ENCODE data around the gene LYPLAL1.

Gene LYPLAL1

DNA sequence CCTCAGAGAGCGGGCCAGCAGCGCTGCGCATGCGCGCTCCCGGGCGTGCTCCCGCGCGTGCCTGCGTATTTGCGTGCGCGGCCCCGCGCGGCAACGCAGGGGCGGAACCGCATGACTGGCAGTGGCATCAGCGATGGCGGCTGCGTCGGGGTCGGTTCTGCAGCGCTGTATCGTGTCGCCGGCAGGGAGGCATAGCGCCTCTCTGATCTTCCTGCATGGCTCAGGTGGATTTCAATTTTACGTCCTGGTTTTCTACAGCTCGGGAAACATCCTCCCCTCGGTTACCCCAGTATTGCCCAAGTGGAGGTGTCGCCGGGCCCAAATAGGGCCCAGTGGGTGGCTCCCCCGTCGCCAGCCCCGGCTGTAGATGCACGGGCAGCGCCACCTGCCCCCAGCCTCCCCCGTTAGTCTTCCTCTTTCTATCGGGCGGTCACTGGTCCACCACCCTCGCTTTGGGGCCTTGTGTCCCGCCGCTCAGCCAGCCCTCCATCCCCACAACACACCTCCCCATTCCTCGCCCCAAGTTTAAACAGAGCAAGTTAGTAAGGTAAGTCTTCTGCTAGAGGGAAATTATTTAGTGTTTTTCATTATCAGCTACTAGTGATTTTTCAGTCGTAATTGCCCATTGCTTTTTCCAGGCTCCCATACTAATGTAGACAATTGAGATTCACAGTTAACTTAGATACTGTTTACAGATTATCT is at the start of gene LYPLAL1:
Gene LYPLAL1, plus strand, starts transcription at position 121 of the 702 bp plus-strand sequence. Its CDS starts 13 bp downstream, at position 134.
- peak; percentile 86 for DNase-seq

DNA sequence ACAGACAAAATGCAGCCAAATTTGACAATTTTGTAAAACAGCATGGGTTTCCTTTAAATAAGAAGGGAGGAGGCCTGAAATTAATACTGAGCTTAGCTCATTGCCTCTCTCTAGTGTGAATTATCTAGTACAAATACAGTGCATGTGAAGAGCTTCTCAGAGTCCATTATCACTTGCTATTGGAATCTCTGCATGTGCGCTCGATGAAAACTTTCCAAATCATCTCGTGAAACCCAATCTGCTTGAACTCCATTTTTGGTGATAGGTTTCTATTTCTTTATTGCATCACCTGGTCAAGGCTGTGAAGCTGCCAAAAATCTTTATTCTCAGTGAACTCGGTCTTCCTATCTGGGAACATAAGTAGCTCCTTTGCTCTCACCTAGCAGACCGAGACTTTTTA is 49.5 kb upstream of the LYPLAL1 start:
- no peak for DNase-seq

DNA sequence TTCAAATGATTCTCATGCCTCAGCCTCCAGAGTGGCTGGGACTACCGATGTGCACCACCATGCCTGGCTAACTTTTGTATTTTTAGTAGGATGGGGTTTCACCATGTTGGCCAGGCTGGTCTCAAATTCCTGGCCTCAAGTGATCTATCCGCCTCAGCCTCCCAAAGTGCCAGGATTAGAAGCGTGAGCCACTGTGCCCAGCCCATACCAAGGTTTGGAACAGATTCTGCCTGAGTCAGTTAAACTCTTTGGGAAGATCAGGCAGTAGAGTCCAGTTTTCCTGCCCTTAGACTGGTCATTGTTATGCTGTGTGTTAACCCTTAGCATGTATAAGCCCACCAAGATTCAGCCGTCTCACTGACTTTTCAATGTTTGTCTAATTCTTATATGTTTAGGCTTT is 48.3 kb upstream of the LYPLAL1 start:
- no peak for DNase-seq

DNA sequence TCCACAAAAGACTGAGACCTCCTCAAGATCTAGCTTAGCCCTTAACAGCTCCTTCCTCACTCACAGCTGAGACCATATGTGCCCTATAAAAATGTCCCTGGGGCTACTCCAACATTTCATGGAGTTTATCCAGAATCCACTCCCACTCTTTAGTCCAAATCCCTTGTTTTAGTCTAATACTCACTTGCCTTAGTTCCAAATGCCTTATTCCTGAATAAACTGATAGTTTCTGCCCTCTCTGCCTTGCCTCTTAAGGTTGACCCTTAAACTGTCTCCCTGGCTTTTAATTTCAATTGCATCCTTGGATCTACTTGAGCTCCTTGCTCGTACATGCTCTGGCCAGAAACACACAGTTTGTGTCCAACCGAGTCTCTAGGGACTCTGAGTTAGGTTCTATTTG is 47.3 kb upstream of the LYPLAL1 start:
- no peak for DNase-seq

DNA sequence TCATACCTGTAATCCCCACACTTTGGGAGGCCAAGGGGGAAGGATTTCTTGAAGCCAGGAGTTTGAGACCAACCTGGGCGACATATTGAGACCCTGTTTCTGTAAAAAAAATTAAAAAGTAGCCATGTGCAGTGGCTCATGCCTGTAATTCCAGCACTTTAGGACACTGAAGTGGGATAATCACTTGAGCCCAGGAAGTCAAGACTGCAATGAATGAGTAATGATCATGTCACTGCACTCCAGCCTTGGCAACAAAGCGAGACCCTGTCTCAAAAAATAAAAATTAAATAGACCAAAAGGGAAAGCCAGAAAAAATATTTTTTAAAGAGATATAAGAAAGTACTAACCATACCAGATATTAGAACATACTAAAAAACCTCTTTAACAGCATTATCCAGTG is 44.7 kb upstream of the LYPLAL1 start:
- no peak for DNase-seq

DNA sequence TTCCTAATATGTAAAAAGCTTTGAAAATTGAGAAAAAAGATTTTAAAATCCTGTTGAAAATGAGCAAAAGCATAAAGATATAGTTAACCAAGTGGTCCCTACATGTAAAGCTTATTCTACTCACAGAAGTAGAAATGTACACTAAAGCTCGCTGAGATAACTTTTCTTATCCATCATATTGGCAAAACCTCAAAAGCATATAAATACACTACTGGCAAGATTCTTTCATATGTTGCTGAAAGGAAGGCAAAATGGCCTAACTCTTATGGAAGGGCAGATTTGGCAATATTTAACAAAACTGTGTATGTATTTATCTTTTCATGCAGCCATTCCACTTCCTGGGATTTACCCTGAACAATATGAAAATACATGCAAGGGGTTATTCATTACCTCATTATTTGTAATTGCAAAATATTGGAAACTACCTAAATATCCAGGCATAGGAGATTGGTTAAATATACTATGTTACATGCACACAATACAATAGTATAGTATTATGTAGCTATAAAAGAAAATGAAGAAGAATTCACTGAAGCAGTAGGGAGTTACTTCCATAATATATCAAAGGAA is 43.2 kb upstream of the LYPLAL1 start:
- no peak for DNase-seq

DNA sequence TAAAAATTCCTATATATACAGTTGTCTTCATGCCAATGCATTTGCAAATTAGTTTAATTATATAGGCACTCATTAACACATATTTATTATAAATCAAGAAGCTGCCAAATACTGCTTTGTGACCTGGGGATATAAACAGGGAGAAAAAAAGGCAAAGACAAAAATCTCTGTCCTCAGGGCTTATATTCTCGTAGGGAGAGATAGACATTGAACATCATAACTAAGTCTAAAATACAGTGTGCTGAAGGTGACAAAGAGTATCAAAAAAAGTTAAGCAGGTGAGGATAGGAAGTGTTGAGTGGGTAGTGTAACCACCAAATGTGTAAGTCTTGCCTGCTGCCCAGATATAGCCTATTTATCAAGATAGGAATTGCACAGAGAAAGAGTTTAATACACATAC is 40.7 kb upstream of the LYPLAL1 start:
- DNase-seq = no peak

DNA sequence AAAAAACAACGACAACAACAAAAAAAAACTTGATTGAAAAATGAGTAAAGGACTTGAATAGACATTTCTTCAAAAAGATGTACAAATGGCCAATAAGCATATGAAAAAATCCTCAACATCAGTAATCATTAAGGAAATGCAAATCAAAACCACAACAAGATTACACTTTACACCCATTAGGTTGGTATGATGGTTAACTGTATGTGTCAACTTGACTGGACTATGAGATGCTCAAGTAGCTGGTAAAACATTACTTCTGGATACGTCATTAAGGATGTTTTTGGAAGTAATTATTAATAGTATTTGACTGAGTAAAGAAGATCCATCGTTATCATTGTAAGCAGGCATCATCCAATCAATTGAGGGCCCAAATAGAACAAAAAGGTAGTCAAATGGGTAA is 34.9 kb upstream of the LYPLAL1 start:
- DNase-seq = no peak

DNA sequence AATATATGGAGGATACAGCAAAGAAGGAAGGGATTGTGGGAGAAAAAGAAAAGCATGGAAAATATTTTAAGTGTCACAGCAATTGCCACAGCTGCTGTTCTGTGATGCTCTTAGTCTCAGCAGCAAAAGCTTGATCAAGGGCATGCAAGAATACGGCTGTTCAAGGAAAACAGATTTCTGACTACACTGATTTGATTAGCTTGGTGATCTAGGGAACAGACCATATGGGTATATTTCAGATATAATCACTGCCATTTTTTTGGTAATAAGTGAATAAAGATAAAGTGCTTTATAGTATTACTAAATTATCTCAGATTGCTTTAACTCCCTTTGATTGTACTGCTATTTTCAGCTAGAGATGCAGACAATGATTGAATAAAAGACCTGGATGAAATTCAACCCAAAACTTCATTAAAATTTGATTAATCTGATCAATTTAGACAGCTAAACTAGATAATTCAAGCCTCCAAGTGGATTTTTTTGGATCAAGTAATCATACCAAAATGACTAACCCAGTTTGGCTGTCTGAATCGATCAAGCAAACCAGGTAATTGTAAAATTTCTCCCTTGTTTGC is 33.3 kb upstream of the LYPLAL1 start:
- no peak for DNase-seq

DNA sequence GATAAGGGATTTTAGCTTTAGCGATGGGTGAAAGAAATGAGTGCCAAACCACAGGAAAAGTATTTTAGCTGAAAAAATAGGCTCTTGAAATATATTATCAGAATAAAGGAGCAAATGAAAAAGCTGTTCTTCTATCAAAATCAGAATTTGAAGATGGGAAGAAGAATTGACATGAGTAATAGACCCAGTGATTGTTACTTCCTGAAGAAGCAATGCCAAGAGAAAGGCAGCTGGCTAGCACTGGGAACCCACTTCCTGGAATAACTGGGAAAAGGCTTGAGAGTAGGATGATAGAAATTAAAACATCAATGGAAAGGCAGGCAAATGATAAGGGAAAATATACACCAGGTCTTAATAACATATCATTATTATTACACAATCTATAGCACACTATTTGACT is 29.9 kb upstream of the LYPLAL1 start:
- no peak for DNase-seq

DNA sequence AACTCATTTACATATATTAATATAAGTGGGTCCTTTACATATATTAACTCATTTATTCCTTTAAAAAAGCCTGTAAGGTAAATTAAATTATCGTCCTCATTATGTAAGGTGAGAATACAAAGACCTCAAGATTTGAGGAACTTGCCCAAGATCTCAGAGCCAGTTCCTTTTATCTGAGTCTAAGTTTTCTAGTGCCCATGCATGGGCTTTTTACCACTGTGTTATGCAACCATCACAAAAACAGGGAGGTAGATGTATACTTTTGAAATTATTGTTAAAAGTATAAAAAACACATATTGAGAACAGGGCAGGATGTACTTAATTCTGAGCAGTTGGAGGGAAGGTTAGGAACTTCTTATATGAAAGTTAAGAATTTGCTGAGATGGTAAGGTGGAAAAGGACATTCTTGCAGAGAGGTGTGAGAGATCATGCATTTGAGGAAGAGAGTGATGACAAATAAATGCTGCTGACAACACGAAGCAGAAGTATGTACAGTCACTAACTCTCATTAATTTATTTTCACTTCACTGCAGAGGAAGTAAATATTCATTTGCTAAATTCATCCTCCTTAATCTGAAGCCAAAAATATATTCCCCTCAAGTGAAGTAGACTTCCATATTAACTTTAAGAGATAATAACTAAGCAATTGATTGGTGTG is 28.9 kb upstream of the LYPLAL1 start:
- DNase-seq = no peak

DNA sequence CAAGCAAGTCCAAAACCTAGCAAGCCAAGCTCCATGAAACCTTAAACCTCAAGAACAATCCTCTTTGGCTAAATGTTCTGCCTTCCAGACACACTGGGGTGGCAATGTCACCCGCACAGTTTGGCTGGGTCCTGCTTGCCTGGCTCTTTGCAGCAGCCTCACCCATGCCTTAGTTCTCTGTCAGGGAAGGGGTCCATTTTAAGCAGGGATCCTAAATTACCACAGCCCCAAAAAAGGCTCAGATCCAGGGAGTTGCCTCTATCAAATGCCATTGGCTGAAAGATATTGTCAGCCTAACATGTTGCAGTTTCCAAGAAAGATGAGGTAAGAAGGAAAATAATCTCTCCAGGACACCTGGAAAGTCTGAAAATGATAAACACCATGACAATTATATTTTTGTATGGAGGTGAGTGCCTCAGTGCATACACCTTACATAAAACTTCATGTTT is 26.1 kb upstream of the LYPLAL1 start:
- DNase-seq = no peak

DNA sequence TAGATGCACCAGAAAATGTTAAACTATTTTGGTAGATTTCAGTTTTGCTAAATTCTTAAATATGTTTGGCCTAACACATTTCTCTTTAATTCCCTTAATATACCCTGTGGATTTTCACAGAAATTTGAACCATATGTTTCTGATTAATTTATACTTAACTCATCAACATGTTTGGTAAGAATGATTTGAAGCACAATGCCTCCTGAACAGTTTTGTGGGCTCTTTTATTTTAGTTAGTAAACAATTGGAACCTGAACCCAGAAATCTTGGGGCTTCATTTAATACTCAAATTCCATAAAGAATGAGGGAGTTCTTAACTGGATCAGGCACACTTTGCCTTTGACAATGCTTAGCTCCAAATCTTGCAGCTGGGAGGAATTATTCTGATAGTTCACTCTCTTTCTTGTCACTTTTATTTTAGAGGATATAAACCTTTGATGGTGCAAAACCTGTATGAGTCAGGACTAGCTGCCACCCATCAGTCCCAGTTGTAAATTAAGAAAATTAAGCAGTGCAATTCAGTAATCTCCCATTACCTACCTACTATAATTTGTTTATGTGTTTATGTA is 24.6 kb upstream of the LYPLAL1 start:
- no peak for DNase-seq

DNA sequence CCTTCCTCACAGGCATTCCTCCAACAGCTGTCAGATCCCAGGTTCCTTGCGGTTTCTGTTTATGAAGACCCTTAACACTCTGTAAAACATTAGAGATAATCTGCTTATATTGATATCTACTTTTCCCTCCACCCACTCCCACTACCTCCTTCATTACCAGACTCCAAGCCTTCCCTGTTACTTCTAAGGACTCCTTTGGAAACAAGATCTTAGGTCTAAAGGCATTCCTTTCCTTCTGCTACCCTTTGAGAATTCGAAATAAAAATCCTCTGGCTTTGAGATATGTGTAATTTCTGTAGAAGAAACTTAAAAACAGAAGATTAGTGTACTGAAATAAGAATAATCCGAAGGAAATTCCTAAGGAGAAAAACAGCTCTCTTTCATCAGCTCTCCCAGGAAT is 23.7 kb upstream of the LYPLAL1 start:
- DNase-seq = no peak

DNA sequence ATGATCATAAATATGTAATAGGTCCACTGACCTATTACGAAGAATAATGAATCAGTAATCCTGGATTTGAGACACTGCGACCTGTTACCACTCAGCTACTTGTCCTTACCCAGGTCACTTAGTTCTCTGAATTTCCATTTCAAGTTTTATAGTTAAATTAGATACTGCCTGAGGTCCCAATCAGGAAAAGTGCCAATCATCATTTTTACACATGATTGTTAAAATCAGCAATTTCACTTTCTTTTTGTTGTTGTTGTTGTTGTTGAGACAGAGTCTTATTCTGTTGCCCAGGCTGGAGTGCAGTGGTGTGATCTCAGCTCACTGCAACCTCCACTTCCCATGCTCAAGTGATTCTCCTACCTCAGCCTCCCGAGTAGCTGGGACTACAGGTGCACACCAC is 22.8 kb upstream of the LYPLAL1 start:
- no peak for DNase-seq

DNA sequence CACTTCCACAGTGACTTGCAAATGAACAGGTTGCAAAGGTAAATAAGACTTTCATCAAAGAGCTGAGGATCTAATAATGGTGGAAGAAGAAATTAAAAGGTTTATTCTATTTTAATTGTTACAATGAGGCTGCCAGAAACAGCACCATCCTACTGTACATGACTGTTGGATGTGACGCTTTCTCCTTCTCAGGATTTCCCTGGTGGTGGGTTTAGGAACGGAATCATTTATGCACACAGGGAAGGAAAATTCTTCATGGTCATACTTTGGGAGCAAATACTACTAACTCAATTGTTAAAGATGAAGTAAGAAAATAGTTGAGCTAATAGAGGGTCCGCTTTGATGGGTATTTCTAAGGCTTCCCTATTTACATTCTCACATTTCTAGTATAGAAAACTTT is 22.2 kb upstream of the LYPLAL1 start:
- no peak for DNase-seq

DNA sequence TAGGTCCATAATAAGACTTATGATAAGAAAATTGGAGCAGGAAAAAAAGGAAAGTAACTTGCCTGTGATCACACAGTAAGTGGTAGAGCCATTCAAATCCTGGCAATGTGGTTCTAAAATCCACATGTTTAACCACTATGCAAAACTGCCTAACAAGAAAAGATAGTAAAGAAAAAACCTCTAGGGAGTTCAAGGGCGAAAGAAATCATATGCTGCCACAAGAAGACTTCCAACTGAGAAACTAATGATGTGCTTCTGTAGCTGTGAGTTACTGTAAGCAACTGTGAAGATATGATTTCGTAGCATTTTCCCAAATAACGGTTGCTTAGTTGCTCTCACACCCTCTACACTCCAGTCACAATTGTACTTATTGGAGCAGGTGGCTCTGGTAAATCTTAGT is 20.9 kb upstream of the LYPLAL1 start:
- no peak for DNase-seq

DNA sequence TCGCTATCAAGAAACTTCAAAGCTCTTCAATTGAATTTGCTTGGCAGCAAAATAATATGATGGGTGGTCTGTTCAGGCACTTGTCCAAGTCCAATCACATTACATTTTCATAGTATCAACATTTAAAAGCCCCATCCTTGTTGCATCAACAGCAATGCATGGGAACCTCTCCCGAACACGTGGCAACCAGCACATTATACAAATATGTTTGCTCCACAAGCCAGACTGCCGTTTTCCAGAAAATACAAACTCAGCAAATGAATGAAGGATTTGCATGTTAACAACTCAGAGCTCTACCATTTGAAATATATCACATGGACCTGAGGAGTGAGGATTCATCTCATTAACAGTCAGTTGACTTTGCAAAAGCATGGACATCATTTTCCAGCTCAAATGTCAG is 20.0 kb upstream of the LYPLAL1 start:
- no peak for DNase-seq

DNA sequence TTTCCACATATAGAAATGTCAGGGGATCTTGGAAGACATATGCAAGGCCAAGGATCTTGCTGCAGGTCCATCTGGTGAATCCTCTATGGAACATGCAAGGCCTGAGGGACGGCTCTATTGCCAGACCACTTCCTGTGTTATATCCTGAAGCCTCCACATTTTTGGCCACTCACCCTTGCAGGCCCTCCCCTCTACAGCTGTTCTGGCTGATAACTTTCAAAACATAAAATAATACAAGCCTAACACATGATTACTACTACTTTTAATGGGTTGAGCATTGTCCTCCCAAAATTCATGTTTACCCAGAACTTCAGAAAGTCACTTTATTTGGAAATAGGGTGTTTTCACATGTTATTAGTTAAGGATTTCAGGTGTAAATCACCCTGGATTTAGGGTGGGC is 18.5 kb upstream of the LYPLAL1 start:
- DNase-seq = no peak

DNA sequence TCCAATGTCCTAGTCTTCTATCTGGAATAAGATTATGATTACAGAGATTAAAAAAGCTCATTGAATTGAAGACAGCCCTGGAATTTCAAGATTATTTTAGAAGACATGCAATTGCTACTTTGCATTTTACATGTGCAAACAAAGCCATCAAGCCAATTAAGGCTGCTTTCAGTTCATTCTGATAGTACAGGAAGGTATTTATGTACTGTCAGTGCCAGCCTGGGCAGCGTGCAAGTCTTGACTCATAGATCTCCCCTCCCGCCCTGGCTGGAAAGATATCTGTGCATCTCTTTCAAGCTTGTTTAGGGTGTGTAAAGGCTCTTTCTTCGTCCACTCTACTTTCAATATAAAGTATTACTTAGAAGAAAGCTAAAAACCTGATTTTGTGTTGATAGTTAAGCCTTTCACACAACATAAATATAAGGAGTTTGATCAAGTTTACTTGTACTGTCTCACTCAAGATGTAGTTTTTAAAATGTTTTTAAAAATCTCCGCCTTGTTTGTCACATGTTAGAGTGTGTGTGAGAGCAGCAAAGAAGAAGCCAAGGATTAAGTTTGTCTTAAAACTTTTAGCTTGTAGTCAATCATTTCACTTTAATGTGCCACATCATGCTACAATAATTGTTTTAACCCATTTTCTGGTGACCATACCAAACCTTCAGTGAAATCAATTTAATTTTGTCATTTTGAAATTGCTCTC is 13.6 kb upstream of the LYPLAL1 start:
- no peak for DNase-seq

DNA sequence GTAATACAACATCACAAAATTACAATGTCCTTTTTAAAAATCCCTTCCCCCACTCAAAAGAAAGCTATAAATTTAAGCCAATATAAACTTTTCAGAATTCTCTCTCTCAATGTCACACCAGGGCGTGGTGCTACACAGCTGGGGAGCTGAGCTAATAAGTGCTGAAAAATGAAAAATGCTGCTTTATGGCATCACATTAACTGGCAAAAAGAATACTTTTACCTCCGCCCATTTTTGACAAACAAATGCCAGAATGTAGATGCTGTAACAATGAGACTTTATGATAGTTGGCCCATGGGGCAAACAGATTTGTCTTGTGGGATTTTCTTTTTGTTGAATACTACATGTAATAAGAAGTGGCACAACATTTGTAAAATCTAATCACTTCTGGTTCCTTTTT is 12.7 kb upstream of the LYPLAL1 start:
- no peak for DNase-seq

DNA sequence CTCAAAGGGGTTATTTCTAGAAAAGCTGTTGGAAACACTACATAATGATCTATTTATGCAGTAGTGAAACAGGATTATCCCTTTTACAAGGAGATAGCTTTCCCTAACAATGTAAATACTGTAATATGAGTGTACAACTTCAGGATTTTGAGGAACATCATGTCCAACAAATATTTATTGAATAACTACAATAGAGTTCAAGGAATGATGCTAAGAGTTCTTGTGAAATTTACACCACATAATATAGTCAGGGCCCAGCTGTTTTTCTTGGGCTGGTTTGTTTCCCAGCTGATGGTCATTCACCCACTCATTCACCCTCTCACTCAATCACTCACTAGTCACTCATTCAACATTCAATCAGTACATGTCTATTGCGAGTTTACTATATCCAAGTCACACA is 12.3 kb upstream of the LYPLAL1 start:
- DNase-seq = no peak

DNA sequence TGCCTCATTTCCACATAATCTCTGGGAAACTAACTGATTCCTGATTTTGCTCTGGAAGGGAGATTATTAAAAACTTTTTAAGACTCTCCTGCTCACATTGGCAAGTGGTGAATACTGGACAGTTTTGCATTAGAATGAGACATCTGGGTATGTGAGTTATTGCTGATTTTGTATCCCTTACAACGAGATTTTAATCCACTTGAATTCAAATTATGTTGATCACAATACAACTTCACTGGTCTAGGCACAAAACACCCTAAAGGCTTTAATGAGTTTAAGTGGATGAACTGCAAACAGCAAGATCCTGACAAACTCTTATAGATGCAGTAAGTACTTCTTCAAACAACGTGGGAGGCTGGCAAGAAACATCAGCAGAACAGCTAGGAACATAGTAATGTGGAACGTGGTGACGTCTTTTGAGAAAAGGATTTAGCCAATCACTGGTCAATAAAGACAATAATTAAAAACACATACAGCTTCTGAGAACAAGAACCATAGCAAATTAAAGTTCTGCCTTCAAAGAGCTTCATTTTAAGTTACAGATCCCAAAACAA is 10.2 kb upstream of the LYPLAL1 start:
- no peak for DNase-seq

Measured in activated CD8-positive, alpha-beta memory T cell treated with anti-CD3 and anti-CD28 coated beads, Interleukin-2, amount 50 U/mL, for 4 hours (primary cell).